A673 (cell line): ENCODE data around the gene MBTPS1.

Source experiments
- CTCF ChIP-seq: fragments of 300-800, 200-600 bp; sonication (generic); conservative IDR thresholded peaks from 2 replicates; pipeline ENCODE4 v1.5.1; 2017; ENCODE audit warnings: low read depth, mild to moderate bottlenecking, antibody characterized with exemption, low read length, moderate library complexity, mixed read lengths
- EZH2 ChIP-seq: fragments of 200-600 bp; sonication (generic); IDR thresholded peaks from 2 replicates; pipeline ENCODE4 v1.6.1; 2017; ENCODE audit warnings: borderline replicate concordance, low read depth, mild to moderate bottlenecking, mixed read lengths, antibody characterized with exemption, low read length; ENCODE audit not compliant: poor library complexity, severe bottlenecking

GRCh38 chr16:84107921-84108320 is 8.8 kb downstream of the MBTPS1 start:
- TF ChIP-seq CTCF (no peak), EZH2 (no peak)
